Activated gamma-delta T cell treated with Interleukin-2 at 50 U/mL for 16 hours (primary cell): ENCODE results near the gene ARID5B.

Experiments
- DNase-seq: peaks from one replicate; pipeline ENCODE4 v3.0.0-alpha.2; 2020

Gene ARID5B

DNA sequence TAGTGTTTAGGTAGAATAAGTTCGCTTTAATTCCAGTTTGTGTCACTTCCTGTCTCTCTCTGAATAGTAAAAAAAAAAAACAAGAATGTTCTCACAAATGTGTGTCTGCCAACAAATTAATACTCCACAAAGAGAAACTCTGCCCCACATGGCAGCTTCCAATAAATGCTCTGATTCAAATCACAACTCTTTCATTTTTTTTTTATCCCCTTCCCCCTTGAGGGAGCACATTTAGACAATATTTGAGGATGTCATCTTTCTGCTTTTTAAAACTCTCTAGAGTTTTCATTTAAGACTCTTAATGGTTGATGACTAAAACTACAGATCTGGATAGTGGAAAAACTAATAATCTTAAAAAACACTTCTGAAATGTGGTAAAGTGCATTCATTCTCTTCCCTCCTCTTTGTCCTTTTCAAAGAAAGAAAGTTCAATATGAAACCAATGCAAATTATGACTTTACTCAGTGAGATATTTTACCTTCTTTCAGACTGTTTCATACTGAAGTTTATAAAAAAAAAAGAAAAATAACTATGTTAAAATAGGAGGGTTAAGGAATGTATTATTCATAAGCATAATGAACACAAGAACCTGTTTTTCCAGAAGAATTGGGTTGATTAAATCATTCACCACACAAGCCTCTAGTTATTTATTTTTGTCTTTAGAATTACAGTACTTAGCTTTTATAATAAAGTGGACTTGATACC is 42.3 kb downstream of the ARID5B start:
- no peak for DNase-seq

DNA sequence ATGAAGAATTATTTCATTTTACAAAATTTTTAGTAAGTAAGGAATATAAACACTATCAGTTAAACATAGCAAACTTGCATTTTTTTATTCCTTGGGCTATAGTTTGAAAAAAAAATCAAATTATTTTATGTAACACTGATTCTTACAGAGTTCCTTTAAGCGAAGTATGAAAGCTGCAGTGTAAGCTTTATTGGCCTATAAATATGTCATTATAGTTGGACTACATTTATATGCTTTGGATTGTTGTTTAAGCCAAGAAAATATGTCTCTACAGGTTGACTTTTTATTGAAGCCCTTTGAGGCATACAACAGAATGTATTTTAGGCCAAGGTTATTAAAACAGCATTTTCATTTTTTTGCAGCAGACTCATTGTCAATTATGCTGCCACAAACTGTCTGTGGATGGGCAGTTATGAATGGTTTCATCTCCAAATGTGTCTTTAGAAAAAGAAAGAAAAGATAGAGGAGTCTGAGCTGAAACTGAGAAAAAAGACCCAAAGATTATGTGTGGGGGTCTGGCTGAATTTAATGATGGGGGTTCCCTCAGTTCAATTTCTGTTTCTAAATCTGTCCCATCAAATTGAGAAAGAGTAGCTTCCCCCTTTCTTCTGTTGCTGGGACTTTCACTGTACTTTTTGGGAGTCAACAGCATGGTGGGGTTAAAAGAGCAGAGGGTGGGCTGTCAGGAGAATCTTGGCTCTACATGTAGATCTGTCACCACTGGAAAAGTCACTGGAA is 43.1 kb downstream of the ARID5B start:
- no peak for DNase-seq

DNA sequence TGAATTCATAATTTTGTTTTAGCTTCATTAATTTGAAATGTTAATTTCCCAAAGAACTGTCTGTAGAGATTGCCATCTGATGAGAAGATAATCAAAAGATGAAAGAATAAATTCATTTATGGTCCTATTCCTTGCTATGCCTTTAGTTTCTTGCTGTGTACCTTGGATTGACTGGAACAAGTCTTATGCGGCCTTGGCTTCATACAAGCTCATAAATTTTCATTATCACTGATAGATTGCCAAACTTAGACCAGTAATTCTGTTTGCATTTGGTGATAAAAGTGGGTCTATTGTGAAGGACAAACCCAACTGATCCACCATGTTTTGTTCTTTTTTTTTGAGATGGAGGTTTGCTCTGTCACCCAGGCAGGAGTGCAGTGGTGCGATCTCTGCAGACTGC is 48.2 kb downstream of the ARID5B start:
- no peak for DNase-seq

DNA sequence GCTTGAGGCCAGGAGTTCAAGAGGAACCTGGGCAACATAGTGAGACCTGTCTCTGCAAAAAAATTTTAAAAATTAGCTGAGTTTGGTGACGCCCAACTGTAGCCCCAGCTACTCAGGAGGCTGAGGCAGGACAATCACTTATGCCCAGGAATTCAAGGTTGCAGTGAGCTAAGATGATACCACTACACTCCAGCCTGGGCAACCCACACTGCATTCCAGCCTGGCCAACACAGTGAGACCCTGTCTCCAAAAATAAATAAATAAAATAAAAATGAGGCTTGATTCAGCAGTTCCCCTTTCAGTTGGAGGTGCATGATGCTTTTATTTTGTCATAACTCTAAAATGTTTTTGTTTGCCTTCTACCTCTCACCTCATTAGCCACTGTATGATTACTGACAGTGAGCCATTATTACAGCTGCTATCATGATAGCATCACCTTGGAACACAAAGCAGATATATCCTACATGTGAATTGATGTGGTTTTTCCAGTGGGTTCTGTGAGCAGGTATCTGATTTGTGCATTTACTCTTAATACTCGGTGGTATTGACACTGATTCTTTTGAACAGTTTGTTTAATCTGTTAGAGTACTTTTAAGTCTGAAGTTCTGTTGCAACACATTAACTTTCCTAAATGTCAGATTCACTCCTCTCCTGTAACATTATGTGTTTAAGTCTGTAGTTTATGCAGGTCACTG is 49.1 kb downstream of the ARID5B start:
- no peak for DNase-seq

DNA sequence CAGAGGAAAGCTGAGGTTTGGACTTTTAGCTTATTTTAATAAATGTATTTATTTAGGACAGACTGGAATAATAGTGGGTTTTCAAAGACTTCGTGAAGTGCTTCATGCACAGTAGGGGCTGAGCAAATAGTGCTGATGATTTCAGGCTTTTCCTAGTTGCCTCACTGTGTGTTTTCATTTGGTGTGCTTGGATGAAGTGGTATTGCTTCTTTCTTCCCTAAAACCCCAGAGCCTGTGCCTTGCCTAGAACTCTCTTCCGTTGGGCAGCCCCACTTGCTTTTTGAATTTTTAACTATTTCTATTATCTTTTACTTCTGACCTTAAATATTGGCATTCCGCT is 49.6 kb downstream of the ARID5B start:
- DNase-seq: no peak

DNA sequence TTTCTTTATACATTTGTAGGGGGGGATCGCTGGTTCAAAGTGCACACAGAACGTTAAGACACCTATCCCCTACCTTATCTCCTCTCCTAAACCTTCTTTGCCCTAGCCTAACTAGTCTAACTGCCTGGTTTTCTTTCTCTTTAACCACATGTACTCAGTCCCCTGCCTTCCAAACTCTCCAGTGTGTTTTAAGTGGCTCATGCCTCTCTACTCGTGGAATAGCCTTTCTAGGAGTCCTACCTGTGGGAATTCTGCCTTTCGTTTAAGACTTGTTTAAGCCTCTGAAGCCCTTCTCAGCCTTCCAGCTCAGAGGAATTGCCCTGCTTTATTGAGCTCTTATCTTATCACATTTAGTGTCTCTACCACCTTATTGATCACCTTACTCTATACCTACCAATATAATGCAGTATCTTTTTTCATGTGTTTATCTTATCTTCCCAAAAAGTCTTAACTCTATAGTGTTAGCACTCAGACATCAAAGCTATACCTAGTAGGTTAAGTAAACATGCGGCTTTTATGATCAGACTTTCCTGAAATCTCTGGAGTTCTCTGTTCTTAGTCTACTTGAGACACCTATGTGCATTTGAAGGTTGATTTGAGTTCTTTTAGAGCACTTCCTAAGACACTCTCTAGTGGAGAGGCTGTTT is 50.7 kb downstream of the ARID5B start:
- no peak for DNase-seq

DNA sequence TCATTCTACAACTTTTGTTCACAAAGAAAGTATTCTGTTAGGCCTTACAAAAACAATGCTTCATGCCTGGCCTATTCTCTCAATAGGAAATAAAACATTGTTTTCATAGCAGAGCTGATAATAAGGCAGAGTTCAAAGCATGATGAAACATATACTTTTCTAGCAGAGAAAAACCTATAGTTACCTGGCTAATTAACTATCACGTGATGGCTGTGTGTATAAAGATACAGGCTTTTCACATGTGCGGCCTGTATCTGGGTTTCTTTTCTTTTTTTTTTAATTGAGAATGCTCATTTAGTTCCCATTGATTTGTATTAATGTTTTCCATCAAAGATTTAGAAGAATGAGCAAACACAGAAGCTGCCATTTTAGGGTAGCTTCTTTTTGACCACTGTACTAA is 51.7 kb downstream of the ARID5B start:
- DNase-seq: no peak

DNA sequence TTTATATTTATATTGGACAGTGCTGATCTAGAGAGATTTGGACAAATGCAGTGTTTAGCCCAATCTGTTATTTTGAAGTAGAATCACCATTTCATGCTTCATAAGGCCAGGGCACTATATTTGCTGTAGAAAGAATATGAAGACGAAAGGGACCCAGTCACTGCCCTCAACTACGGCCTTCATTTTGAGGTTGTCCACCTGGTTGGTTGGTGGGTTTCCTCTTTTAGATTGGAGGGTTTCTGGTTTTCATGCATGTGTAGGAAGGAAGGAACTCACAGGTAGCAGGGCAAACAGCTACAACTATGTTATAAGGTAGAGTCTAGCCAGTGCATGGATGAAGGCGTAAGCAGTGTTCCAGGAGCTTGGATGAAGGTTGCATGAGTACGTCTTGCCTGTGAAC is 56.3 kb downstream of the ARID5B start:
- no peak for DNase-seq

DNA sequence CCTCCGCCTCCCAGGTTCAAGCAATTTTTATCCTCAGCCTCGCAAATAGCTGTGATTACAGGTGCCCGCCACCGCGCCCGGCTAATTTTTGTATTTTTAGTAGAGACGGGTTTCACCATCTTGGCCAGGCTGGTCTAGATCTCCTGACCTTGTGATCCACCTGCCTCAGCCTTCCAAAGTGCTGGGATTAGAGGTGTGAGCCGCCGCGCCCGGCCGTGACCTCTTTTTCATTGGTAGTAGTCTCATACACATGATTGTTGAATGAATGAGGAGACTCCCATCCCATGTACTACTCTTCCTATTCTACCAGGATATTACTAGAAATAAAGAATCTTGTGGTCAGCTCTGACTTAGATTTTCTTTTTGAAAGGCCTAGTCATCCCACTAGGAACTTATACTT is 56.8 kb downstream of the ARID5B start:
- no peak for DNase-seq

DNA sequence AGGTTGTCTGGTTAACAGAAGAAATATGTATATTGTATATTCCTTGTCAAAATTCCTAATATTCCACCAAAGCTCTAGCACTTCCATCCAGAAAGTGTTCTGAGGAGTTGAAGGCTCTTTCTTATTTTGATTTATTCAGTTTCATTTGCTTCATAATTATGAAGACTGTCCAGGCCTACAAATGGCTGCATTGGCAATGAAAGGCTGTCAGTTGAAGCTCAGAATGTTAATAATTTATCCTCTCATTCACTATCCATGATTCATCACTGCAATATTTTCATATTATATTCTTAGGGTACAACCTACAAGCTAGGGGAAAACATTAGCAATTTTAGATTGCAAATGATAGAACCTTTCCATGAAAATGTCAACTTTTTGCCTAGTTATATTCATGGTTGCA is 57.3 kb downstream of the ARID5B start:
- no peak for DNase-seq

DNA sequence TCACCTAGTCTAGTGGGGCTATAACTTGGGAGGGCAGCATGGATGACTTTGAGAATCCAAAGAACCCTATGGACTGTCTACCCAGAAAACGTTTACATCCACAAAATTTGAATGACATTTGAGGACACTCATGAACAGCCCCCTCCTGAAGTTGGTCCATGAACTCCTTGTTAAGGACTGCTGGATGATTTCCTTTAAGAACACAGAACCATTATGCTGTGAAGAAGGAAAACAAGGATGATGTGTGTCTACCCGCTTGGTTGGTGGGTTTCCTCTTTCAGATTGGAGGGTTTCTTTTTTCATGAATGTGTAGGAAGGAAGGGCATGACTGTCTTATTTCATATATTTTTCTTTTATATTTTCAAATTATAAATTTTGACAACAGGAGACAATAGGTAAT is 58.3 kb downstream of the ARID5B start:
- DNase-seq: no peak

DNA sequence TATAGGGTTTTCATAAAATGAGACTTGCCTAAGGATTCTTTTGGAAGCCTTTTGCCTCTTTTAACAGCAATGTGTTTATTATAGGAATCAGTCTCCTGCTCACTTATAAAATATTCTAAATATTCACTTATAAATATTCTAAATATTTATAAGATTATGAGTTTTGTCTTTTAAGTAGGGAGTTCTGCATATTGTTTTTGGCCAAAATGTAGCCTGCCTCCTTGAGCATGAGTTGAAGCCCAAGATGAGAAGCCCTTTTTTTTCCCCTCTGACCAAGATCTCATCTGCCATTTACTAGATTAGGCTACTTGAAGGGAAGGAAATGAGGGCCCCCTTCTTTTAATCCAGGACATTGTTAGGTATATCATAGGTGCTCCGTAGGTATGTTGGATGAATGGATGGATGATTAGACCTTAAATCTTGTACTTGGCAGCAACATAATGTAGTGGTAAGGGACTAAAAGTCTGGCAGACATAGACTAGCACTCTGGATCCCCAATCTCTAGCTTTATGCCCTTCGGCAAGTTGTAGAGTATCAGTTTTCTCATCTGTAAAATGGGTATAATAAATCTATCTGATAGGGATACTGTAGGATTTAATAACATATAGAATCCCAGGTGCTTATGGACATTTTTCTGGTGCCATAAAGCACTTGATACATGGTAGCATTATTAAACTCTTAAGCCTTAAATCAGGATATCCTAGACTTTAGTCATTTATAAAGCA is 59.1 kb downstream of the ARID5B start:
- no peak for DNase-seq

DNA sequence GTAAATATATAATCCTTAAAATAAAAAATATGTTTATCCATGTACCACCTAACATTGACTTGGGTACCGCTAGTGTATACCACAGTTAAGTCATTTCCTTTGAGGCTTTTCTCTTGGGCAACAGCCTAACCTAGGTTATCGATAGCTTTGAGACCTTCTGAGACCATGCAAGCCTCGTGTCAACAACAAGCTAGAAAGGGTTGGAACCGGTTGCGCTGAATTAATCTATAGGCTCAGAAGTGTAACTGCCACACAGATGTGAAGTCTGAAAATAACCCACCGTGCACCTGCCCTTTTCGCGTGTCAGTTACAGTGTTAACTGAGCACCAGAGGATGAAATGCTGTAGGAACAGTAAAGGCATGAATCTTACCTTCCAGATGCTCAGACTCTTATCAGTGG is 59.8 kb downstream of the ARID5B start:
- peak; percentile 17 for DNase-seq

DNA sequence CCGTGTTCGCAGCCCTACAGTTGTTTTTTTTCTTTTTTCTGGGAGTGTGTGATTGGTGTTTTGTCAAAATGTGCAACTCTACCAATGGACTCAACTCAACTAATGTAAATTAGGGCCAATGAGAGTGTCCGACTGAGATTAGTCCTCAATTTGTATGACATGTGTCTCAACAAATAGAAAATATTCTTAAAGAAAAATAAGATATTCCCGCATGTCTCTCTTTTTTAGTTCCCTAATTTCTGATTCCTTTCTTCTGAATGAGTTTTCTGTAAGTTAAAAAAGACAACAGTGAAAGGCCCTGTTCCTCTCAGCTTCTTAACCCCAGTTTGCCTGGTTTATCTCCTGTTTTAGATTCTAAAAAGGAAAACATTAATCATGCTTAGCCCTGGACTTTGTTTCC is 61.5 kb downstream of the ARID5B start:
- no peak for DNase-seq

DNA sequence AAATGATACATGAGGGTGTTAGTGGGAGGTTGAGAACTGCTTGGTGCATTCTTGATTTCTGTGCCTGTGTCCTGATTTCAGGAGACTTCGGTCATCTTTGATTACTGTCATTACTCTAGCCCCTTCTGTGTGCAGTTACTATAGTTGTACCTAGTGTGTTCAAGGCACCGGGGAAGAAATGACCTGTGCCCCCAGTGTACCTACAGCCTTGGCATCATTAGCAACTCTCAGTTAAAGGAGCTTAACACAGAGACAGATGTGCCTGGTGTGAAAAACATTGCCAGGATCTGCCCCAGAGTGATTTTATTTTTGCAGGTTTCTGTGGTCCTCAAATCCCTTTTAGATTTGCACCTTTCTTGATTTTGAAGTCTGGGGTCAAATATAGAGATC is 62.2 kb downstream of the ARID5B start:
- no peak for DNase-seq

DNA sequence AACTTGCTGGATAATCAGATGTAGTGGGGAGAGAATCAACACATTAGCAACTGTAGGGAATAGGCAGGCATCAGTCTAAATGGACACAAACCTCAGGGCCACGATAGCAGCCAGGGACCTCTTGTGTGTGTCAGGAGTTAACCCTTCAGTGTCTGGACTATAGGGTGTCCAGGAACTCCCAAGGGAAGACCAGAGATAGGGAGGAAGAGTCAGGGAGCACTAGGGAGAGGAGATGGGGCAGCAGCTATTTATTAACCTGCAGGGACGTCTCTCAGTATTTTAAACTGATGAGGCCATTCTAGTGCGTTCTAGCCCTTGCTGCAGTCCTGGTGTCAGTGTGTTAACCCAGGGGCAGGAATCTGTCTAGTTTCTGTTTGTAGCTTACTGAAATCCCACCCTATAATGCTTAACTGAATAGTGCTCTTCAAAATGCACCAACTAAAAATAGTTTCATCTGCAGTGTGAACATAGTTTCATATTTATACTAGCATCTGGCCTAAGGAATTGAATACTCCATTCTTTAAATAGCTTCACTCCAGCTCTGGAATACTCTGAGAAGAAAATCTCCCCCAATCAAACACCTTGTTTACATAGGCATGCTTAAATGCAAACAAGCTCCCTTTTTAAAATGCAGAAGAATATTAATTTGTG is 62.7 kb downstream of the ARID5B start:
- DNase-seq: no peak

DNA sequence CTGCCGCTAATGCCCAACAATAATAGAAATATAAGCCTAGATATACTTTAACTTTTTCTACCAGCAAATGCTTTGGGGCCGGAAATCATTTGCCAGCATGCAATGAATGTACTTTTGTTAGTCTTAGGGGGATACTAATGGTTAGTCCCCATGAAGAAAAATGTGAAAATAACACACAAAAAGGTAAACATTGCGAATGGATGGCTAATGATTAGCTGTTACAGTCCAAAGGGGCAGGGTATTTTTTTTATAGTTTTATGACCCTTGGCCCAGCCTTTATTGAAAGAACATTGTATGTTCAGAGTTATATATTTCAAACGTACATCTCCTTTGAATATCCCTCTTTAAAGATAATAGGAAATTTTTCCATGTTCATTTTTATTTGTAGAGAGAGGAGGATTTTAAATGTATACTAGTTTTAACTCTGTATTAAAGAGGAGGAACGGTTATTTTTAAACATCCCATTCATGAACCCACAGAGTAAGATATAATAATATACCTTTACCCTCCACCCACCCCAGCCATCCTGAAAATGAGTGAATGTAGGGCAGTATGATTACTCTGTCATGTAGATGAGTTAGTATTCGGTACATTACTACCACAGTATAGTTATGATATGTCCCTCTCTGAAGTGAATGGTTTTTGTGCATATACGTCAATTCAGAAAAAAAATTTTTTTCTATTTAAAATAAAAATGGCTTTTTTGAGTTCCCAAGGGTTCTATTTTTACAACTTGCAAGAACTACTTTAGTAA is 63.6 kb downstream of the ARID5B start:
- DNase-seq: no peak

DNA sequence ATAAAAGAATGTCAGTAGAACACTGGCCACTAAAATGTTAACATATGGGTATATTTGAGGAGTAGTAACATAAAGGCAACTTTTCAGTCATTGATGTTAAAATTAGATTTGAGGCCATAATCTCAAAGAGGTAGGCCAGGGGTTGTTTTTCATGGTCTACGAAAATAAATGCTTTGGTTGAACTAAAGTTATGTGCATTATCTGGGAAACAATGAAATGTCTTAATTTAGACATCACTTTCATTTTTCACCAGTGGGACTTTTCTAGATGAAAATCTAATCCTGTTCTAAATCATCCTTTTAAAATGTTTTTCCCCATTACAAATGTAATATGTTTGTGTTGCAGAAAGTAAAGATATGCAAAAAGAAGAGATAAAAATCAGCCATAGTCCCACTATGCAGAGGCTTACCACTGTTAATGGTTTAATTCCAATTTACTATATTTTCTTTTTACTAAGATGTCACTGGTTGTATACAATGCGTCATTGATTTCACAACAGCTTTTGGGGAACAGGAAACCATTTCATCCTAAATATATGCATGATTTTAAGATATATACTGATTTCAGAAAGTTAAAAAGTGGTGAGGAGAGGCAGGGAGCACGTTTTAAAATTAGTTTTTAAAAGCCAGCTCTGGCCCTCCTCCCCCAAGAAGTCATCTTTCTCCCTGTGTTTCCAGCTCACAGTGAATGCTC is 64.3 kb downstream of the ARID5B start:
- no peak for DNase-seq

DNA sequence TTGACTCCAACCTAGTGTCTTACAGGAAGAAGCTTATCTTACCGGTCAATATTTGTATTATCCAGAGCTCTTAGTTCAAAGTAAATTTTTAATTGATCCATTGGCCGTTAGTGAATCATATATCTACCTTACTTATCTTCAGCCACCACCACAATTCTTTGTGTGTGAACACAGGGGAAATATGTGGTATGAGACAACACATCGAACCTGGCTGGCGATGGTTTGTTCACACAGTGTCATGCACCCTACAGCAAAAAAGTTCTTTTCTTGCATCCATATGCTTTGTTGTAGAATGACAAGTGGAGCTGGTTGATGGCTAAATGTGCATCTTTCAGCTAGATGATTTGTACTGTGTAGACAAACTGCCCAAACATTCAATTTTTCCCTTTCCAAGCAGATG is 65.8 kb downstream of the ARID5B start:
- DNase-seq: no peak

DNA sequence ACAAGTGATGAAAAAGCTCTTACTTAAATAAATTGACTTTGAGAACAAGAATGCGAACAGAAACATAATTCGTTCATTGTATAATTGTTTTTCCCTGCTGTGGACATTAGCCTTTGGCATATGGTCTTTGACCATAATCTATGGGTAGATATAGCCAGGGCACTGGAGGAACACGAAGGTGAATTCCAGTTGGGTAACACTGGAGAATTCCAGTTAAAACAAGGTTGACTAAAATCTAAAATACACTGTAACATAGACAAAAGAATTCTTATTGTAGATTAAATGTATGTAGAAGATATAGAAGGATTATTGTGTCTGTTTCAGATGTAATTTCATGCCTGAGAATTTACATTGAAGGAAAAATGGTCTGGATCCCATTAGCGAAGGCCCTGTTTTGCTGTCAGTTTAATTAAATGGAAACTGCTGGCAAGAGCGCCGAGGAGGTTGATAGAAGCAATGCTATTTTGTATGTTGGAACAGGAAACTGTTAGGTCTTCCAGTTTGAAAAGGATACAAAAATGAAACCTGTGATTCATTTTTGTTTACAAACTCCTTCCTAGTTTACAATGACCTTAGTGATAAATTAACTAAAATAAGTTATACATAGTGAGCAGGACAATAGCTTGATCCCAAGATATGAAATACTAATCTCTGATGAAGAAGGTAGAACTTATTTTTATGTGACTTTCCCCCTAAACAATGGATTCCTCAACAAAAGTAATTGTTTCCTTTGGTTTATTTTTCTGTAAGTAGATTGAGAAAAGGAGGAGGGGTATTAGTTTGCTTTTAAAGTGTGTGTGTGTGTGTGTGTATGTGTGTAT is 68.9 kb downstream of the ARID5B start:
- DNase-seq: no peak

DNA sequence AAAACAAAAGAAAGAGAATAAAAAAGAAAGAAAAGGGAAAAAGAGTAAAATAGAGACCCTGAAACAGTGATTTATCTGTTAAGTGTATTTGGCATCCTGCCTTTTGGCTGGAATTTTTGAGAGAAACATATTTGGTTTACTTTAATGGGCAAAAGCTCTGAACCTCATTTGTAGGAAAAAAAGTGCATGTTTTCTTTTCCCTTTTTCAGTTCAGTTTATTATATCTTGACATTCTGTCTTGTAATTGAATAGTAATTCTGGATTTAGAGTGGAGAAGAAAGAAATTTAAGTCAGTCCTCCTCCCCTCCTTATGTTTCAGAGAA is 69.5 kb downstream of the ARID5B start:
- no peak for DNase-seq
